ENCODE measurements around the gene HBA1.
"Not testable (repeated sequence)": the region's sequence is repeated elsewhere in the genome, so short reads cannot be mapped to it uniquely, and the experiment has no call there.

HBA1 gene

GRCh38 chr16:176477-177382 lies at the start of gene HBA1:
HBA1 (plus strand) TSS chr16:176680; CDS start chr16:176717, 37 bp downstream.
- DNase-seq (ENCODE audit: low read depth): not testable (repeated sequence)

GRCh38 chr16:129075-129474 lies 47.4 kb upstream of the HBA1 start:
- no peak for DNase-seq (ENCODE audit: low read depth)

- no peak for DNase-seq (ENCODE audit: low read depth)
These were observed 45.8 kb upstream of the HBA1 start for GRCh38 chr16:130533-131173.

DNA sequence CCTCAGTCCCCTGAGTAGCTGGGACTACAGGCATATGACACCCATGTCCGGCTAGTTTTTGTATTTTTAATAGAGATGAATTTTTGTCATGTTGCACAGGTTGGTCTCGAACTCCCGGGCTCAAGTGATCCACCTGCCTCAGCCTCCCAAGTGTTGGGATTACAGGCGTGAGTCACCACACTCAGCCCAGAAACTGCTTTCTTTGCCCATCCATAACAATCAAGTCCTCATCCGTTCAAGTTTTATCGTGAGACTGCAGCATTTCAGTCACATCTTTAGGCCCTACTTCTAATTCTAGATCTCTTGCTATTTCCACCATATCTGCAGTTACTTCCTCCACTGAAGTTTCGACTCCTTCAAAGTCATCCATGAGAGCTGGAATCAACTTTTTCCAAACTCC lies 44.4 kb upstream of the HBA1 start:
- no peak for DNase-seq (ENCODE audit: low read depth)

DNA sequence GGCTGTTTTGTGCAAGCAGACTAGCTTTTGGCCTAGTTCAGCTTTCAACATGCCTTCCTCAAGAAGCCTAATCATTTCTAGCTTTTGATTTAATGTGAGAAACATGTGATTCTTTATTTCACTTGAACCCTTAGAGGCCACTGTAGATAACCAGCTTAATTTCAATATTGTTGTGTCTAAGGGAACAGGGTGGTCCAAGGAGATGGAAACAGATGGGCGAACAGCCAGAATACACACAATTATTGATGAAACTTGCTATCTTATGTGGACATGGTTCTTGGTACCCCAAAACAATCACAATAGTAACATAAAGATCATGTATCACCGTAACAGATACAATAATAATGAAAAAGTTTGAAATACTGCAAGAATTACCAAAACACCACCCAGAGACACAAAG lies 42.8 kb upstream of the HBA1 start:
- DNase-seq (ENCODE audit: low read depth): no peak

- DNase-seq (ENCODE audit: low read depth): no peak
These were observed 38.4 kb upstream of the HBA1 start for GRCh38 chr16:138049-138417.

DNA sequence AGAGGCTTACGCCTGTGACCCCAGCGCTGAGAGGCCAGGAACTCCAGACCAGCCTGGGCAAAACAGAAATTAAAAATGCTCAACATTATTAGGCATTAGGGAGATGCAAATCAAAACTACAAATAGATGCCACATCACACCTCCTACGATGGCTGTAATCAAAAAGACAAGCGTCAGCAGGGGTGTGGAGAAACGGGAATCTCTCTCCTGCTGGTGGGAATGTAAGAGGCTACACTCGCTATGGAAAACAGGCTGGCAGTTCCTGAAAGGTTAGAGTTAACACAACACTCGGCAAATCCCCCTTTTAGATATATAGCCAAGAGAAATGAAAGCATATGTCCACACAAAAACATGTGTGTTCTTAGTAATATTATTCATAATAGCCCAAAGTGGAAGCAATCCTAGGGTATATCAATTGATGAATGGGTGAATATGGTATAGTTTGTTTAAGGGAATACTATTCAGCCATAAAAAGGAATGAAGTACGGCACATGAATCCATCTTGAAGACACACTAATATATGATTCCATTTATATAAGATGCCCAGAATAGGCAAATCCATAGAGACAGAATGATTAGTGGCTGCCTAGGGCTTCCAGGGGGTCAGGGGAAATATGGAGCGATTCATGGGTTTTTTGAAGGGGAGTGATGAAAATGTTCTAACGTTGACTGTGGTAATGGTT lies 36.2 kb upstream of the HBA1 start:
- DNase-seq (ENCODE audit: low read depth): no peak

DNA sequence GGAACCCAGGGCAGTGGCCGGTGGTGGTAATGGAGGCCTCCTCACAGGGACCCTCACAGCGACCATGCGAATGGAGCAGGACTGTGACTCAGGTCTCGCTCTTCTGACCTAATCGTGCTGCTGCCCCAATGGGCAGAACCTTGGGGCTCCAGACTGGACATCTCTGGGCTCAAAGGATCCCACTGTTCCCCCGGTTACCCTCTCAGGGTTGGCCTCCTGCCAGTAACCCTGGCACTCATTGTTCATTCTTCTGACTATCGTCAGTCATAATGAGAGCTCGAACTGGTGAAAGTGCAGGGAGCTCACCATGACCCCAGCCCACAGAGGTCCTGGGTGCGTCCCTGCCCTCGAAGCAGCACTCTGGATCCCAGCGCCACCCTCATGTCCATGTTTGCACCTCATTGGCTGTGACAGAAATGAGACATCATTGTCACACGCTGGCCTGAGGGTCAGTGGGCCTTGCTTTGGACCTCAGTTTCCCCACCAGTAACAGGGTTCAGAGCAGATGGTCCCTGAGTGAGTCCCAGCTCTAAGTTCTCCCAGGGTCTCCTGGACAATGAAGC lies 34.0 kb upstream of the HBA1 start:
- no peak for DNase-seq (ENCODE audit: low read depth)

DNA sequence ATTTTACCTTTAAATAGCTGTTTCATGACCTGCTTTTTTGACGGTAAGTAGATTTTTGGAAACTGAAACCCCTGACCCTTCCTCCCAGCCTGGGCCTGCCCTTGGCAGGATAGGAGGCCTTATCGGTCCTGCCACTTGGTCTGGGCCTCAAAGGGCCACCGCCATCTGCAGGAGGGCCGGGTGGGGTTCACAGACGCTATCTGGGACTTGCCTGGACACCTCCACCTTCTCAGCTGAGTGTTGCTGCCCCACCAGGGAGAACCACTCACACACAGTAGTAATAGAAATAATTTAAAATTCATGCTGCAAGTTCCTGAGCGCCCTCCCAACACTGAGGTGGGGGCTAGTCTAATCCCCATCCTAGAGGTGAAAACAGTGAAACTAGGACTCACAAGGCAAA lies 33.4 kb upstream of the HBA1 start:
- no peak for DNase-seq (ENCODE audit: low read depth)

DNA sequence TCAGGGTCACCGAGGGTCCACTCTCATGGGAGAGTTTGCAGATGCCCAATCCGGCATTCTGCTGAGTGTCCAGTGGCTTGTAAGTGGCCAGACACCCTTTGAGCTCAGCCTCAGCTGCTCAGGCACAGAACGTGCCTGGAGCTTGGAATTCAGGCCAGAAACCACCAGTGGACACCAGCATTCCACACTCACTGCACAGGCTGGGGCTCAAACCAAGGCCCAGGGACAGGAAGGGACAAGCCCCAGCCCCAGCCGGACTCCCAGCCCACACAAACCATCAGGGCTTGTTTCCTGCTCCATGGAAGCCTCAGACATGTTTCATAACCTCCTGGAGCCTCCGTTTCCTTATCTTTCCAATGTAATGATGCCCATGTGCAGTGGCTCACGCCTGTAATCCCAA lies 33.0 kb upstream of the HBA1 start:
- no peak for DNase-seq (ENCODE audit: low read depth)

GRCh38 chr16:144797-145252 lies 31.7 kb upstream of the HBA1 start:
- DNase-seq (ENCODE audit: low read depth): no peak

DNA sequence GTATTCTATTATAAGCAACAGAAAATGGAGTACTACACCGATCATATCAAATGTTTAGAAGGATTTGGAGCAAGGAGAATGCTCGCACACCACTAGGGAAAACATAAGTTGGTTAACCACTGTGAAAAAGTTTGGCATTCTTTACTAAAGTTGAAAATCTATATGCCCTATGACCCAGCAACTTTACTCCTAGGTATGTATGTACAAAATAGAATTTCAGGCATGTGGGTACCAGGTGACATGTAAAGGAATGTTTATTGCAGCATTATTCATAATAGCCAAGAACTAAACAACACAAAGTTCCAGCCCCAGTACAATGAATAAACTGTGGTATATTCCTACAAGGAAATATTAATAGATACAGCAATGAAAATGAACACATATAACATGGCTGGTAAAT lies 29.8 kb upstream of the HBA1 start:
- DNase-seq (ENCODE audit: low read depth): no peak

GRCh38 chr16:149024-149660 lies 27.3 kb upstream of the HBA1 start:
- DNase-seq (ENCODE audit: low read depth): no peak

- no peak for DNase-seq (ENCODE audit: low read depth)
These were observed 24.0 kb upstream of the HBA1 start, which contains the start of gene HBZ for GRCh38 chr16:152141-153128. HBZ (plus strand) TSS chr16:152644; CDS start chr16:152910, 266 bp downstream.

DNA sequence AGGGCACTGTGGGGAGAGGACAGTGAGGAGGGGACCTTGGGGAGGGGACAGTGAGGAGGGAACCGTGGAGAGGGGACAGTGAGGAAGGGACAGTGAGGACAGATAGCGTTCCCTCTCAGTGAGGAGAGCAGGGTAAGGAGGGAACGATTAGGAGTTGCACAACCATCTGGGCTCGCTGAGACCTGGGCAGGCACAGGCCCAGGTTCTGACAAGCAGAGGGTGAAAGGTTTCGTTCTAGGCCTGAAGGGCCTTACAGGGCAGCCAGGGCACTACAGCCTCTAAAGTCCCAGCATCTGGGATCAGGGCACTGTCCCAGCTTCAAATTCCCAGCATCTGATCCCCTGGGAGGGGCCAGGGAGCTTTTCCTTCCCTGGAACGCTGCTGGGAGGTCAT lies 23.4 kb upstream of the HBA1 start:
- DNase-seq (ENCODE audit: low read depth): not testable (repeated sequence)

GRCh38 chr16:153550-154216 lies 22.8 kb upstream of the HBA1 start:
- not testable (repeated sequence) for DNase-seq (ENCODE audit: low read depth)

DNA sequence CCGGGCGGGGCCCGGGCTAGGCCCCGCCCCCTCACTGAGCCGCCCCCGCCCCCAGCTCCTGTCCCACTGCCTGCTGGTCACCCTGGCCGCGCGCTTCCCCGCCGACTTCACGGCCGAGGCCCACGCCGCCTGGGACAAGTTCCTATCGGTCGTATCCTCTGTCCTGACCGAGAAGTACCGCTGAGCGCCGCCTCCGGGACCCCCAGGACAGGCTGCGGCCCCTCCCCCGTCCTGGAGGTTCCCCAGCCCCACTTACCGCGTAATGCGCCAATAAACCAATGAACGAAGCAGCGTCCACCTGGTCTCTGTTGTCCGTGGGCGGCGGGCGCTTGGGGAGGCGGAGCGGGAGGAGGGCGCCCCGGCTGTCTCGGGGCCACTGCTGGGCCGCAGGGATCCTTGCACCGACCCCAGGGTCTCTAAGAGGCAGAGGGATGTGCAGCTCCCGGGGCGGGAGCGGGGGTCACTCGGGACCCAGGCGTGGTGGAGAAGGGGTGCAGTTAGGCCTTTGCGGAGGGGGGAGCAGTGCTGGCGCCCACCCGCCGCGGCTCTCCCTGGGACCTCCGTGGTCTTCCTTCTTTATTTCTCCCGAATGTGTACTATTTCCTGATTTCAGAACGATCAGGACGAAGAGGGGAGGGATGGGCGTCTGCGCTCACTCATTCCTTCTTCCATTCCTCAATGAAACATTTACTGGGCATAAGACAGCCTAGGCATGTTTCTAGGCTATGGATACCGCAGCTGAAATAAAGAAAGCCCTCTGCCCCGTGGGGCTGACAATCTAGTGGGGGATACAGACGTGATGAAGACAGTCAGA lies 22.1 kb upstream of the HBA1 start:
- DNase-seq (ENCODE audit: low read depth): no peak

DNA sequence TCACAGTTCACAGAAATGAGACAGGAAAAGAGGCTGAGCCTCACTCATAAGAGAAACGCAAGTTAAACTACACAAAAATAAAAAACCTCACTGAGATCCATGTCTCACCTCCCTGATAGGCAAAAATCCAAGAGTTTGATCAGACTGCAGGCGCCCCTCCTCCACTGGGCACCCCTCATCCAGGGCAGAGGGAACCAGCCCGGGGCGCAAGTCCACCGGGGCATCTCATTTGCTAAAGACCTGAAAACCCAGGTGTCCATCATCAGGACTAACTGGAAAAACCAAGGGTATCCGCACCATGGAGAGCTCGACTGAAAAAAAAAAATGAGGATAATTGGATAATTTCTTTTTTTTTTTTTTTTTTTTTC lies 21.5 kb upstream of the HBA1 start:
- DNase-seq (ENCODE audit: low read depth): no peak

- DNase-seq (ENCODE audit: low read depth): no peak
These were observed 17.2 kb upstream of the HBA1 start for GRCh38 chr16:159136-159849.

All from stimulated activated CD8-positive, alpha-beta memory T cell treated with anti-CD3 and anti-CD28 coated beads, Interleukin-7, amount 100 ng/mL, for 24 hours (primary cell).